Measurements from ENCODE around the gene TBC1D30.
"Not testable (repeated sequence)": the region's sequence is repeated elsewhere in the genome, so short reads cannot be mapped to it uniquely, and the experiment has no call there.

TBC1D30 gene

GRCh38 chr12:64824500-64825142 is at the start of gene TBC1D30:
TBC1D30 (plus strand) TSS chr12:64824647; CDS start chr12:64824880, 233 bp downstream.
- no peak for DNase-seq (ENCODE audit: low read depth)

- not testable (repeated sequence) for DNase-seq (ENCODE audit: low read depth)
These were observed 49.2 kb upstream of the TBC1D30 start for GRCh38 chr12:64775147-64775736.

- DNase-seq (ENCODE audit: low read depth) = no peak
These were observed 45.0 kb upstream of the TBC1D30 start for GRCh38 chr12:64779354-64779974.

- no peak for DNase-seq (ENCODE audit: low read depth)
These were observed 44.3 kb upstream of the TBC1D30 start for GRCh38 chr12:64780132-64780530.

GRCh38 chr12:64780531-64781279 is 43.7 kb upstream of the TBC1D30 start:
- no peak for DNase-seq (ENCODE audit: low read depth)

- DNase-seq (ENCODE audit: low read depth) = no peak
These were observed 42.9 kb upstream of the TBC1D30 start for GRCh38 chr12:64781280-64782190.

- no peak for DNase-seq (ENCODE audit: low read depth)
These were observed 42.1 kb upstream of the TBC1D30 start for GRCh38 chr12:64782191-64782876.

GRCh38 chr12:64785838-64786237 is 38.6 kb upstream of the TBC1D30 start:
- no peak for DNase-seq (ENCODE audit: low read depth)

- no peak for DNase-seq (ENCODE audit: low read depth)
These were observed 34.3 kb upstream of the TBC1D30 start for GRCh38 chr12:64790166-64790565.

- DNase-seq (ENCODE audit: low read depth) = no peak
These were observed 33.4 kb upstream of the TBC1D30 start for GRCh38 chr12:64791036-64791435.

- DNase-seq (ENCODE audit: low read depth) = no peak
These were observed 32.3 kb upstream of the TBC1D30 start for GRCh38 chr12:64792128-64792527.

GRCh38 chr12:64793610-64794009 is 30.8 kb upstream of the TBC1D30 start:
- no peak for DNase-seq (ENCODE audit: low read depth)

- no peak for DNase-seq (ENCODE audit: low read depth)
These were observed 30.1 kb upstream of the TBC1D30 start for GRCh38 chr12:64794305-64794704.

- DNase-seq (ENCODE audit: low read depth) = peak; percentile 79
These were observed 28.1 kb upstream of the TBC1D30 start for GRCh38 chr12:64796205-64796845.

GRCh38 chr12:64797156-64797555 is 27.3 kb upstream of the TBC1D30 start:
- no peak for DNase-seq (ENCODE audit: low read depth)

- DNase-seq (ENCODE audit: low read depth) = no peak
These were observed 26.3 kb upstream of the TBC1D30 start for GRCh38 chr12:64798165-64798564.

GRCh38 chr12:64800640-64801039 is 23.8 kb upstream of the TBC1D30 start:
- no peak for DNase-seq (ENCODE audit: low read depth)

GRCh38 chr12:64801381-64801780 is 23.1 kb upstream of the TBC1D30 start:
- no peak for DNase-seq (ENCODE audit: low read depth)

- DNase-seq (ENCODE audit: low read depth) = peak; percentile 5
These were observed 22.2 kb upstream of the TBC1D30 start for GRCh38 chr12:64802180-64802775.

- DNase-seq (ENCODE audit: low read depth) = no peak
These were observed 18.3 kb upstream of the TBC1D30 start for GRCh38 chr12:64806173-64806572.
